ENCODE results near the gene CRYGC.
"Not testable (repeated sequence)": the region's sequence is repeated elsewhere in the genome, so short reads cannot be mapped to it uniquely, and the experiment has no call there.

The CRYGC gene

DNA sequence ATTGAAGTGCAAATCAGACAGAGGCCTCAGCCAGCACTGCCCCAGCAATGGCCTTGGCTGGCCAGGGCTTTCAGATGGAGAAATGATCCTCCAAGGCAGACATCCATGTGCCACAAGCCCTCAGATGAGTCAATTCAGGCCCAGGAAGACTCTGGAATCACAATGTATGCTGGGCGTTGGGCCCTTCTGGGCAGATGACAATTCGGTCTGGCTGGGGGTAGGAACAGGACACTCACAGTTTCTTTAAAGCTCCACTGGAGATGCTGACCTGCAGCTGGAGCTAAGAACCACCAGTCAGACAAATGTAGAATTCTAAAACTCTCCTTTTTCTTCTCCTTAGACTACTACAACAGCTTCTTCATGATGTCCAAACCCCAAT, 7.1 kb upstream of the CRYGC start:
- TF ChIP-seq, protein P1, sequence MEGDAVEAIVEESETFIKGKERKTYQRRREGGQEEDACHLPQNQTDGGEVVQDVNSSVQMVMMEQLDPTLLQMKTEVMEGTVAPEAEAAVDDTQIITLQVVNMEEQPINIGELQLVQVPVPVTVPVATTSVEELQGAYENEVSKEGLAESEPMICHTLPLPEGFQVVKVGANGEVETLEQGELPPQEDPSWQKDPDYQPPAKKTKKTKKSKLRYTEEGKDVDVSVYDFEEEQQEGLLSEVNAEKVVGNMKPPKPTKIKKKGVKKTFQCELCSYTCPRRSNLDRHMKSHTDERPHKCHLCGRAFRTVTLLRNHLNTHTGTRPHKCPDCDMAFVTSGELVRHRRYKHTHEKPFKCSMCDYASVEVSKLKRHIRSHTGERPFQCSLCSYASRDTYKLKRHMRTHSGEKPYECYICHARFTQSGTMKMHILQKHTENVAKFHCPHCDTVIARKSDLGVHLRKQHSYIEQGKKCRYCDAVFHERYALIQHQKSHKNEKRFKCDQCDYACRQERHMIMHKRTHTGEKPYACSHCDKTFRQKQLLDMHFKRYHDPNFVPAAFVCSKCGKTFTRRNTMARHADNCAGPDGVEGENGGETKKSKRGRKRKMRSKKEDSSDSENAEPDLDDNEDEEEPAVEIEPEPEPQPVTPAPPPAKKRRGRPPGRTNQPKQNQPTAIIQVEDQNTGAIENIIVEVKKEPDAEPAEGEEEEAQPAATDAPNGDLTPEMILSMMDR (IDR thresholded peaks at IDR 0.05; ENCODE audit: low read depth, low read length): no peak
- no peak overlapping the region for H3K4me3 ChIP-seq (ENCODE audit: low read depth, low read length)

DNA sequence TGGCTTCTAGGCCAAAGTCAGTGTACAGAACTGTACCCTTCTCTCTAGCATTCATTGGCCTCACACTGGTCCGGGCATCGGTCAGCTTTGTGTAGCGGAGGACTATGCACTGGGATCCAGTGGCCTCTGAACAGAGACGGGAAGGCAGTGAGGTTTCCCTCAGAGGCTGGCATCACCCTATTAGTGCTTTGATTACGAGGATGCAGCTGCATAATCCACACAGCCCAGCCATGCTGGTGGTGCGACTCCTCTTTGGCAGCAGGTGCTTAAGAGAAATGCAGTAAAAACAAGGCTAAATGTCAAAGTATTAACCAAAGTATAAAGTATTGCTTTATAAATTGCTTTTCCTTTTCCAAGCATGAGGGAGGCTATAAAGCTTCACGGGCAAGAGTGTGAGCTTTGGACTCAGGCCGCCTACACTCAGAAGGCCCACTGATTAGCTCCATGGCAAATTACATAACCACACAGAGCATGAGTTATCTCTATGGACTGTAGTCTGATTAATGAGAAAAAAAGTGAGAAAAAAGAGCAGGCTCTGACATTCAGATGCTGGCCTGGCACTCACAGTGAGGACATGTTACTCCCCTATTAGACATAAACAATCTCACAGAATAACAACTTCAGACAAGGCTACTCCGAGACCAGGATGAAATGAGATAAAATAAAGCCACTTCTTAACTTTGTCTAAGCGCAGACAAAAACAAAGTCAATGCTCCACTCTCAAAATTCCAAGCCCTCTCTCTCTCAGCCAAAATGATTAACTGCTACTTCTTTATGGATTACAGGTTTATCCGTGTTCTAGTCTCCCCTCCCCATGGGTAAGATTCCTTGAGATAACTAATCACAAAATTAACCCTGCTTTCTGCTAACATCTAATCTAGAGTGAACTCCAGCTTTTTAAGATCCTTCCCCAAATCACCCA, 6.4 kb upstream of the CRYGC start:
- TF ChIP-seq, protein P1 (IDR thresholded peaks at IDR 0.05; ENCODE audit: low read depth, low read length): no peak
- H3K4me3 ChIP-seq (ENCODE audit: low read depth, low read length): no peak overlapping the region

DNA sequence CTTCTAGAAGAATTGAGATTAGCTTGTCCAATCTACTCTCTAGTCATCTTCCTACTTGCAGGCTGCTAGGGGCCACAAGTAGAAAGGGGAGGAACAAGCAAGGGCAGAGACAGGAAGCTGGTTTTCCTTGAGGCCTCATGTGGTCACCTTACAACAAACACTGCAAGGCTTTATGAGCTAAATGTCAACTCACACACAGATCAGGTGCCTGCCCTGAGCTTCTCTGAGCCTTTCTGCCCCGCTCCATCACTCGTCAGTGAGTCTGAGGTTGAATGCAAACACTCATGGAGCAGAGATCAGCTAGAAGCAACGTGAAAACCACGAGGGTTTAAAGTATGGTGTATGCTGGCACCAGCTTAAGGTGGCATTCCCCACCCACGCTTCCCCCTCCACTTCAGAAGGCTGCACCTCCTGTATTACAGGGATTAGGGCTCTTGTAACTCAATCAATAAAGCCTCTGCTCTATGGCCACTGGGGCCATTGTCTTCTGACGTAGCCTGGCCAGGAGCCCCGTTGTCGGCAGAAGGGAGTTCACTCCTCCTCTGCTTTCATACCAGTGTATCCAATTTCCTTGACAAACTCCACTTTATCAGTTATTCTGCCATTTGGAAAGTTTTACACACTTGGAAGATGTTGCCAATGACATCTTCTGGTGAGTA, 5.4 kb upstream of the CRYGC start:
- H3K4me3 ChIP-seq (ENCODE audit: low read depth, low read length): no peak overlapping the region
- TF ChIP-seq, protein P1 (IDR thresholded peaks at IDR 0.05; ENCODE audit: low read depth, low read length): no peak

DNA sequence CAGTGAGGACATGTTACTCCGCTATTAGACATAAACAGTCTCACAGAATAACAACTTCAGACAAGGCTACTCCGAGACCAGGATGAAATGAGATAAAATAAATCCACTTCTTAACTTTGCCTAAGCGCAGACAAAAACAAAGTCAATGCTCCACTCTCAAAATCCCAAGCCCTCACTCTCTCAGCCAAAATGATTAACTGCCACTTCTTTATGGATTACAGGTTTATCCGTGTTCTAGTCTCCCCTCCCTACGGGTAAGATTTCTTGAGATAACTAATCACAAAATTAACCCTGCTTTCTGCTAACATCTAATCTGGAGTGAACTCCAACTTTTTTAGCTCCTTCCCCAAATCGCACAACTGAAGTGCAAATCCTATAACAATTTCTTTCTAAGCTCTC, 1.1 kb upstream of the CRYGC start:
- H3K4me3 ChIP-seq (ENCODE audit: low read depth, low read length): no peak overlapping the region
- TF ChIP-seq, protein P1 (IDR thresholded peaks at IDR 0.05; ENCODE audit: low read depth, low read length): no peak

DNA sequence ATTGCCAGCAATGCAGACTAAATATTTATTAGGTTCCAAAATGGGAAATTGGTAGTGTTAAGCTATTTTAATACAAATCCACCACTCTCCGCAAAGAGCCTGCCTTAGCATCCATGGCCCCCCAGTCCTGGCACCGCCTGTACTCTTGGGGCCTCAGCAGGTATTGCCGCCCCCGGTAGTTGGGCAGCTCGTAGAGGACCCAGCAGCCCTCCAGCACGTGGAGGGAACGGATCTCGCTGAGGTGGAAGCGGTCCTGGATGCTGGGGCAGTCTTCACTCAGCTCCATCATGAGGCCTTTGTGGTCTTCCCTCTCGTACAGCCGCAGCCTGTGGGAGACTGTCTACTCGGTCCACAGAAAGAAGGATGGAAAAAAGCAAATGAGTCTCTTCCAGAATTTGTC, 1.5 kb downstream of the CRYGC start:
- H3K4me3 ChIP-seq (ENCODE audit: low read depth, low read length): no peak overlapping the region
- TF ChIP-seq, protein P1 (IDR thresholded peaks at IDR 0.05; ENCODE audit: low read depth, low read length): no peak

DNA sequence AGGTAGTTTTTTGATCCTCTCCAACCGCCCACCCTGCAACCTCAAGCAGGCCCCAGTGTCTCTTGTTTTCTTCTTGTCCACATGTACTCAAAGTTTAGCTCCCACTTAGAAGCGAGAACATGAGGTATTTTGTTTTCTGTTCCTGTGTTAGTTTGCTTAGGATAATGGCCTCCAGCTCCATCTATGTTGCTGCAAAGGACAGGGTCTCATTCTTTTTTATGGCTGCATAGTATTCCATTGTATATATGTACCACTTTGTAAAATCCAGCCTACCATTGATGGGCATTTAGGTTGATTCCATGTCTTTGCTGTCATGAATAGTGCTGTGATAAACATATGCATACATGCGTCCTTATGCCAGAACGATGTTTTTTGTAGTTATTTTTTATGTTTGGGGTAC, 2.5 kb downstream of the CRYGC start:
- H3K4me3 ChIP-seq (ENCODE audit: low read depth, low read length): no peak overlapping the region
- TF ChIP-seq, protein P1 (IDR thresholded peaks at IDR 0.05; ENCODE audit: low read depth, low read length): no peak

DNA sequence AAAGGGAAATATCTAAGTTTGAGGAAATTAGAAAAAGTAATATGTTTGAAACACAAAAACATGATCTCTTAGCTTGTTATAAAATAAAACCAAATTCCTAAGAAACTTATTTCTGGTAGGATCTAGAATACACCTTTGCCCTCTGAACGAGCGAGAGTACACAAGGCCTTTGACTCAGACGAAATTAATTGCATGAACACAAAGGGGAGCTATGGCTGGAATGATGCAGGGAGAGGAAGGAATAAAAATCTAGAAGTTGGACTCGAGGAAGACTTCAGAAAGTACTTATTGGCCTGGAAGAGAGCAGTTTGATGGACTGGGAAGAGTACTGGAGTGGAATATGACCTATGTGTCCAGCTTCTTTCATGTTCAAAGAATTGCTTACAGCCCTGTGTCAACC, 4.4 kb downstream of the CRYGC start:
- no peak overlapping the region for H3K4me3 ChIP-seq (ENCODE audit: low read depth, low read length)

DNA sequence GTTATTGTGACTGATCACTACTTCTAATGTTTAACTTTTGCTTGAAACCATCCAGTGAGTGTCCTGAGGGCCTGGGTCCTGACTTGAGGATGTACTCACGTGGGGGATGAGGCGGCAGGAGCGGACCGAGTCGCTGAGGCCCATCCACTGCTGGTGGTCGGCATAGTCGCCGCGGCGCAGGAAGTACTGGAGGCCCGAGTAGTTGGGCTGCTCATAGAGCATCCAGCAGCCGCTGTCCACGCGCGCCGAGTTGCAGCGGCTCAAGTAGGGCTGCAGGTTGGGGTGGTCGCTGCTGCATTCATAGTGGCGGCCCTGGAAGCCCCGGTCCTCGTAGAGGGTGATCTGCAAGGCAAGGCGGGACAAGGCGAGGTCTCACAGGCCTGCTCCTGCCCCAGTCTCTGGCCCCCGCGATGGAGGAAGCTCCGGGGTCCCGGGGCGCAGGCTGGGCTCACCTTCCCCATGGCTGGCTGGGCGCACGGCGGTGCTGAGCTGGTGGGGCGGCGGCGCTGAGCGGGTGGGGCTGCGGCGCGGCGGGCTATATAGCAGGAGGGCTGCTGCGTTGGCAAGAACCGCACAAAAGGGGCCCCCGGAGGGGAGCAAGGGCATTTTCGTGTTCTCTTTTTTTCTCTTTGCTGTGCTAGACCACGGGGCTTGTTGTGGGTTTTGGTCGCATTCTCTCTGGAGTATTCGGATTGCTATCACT, 5.5 kb downstream of the CRYGC start, which contains the start of gene CRYGD:
TSS of gene CRYGD (minus strand) at position 512 of the 703 bp plus-strand sequence. CDS start at position 461, 51 bp downstream.
- H3K4me3 ChIP-seq (ENCODE audit: low read depth, low read length): not testable (repeated sequence)

More for the DNA sequence above, 4.4 kb downstream of the CRYGC start:
- TF ChIP-seq, protein P1 (IDR thresholded peaks at IDR 0.05; ENCODE audit: low read depth, low read length): no peak

Data from WI38 (cell line).